Parathyroid adenoma (tissue), 2 donors: ENCODE results near the gene SSRP1.

ENCODE experiments used
- H2AFZ ChIP-seq: fragments of 300-600 bp; sonication (generic); one replicate; pipeline ENCODE4 v1.7.0; 2017; ENCODE audit warnings: antibody characterized with exemption, mild to moderate bottlenecking
- H3K27ac ChIP-seq: fragments of 300-600 bp; sonication (generic); one replicate; pipeline ENCODE4 v1.7.0; 2017
- H3K27me3 ChIP-seq: fragments of 300-600 bp; sonication (generic); one replicate; pipeline ENCODE4 v1.7.0; 2017; ENCODE audit warnings: low read length; ENCODE audit not compliant: control insufficient read depth, insufficient read depth
- H3K36me3 ChIP-seq: fragments of 300-600 bp; sonication (generic); one replicate; pipeline ENCODE4 v1.7.0; 2017; ENCODE audit warnings: low read length; ENCODE audit not compliant: control insufficient read depth, insufficient read depth
- H3K4me1 ChIP-seq: fragments of 300-600 bp; sonication (generic); one replicate; pipeline ENCODE4 v1.7.0; 2017; ENCODE audit warnings: control low read depth
- H3K4me2 ChIP-seq: fragments of 300-600 bp; sonication (generic); one replicate; pipeline ENCODE4 v1.7.0; 2017; ENCODE audit warnings: low read length
- H3K4me3 ChIP-seq: fragments of 300-600 bp; sonication (generic); one replicate; pipeline ENCODE4 v1.7.0; 2017; ENCODE audit warnings: low read depth, low read length
- H3K79me2 ChIP-seq: fragments of 300-600 bp; sonication (generic); one replicate; pipeline ENCODE4 v1.7.0; 2017; ENCODE audit warnings: control low read depth
- H3K9ac ChIP-seq: fragments of 300-600 bp; sonication (generic); one replicate; pipeline ENCODE4 v1.7.0; 2017; ENCODE audit warnings: mild to moderate bottlenecking
- H3K9me3 ChIP-seq: fragments of 300-600 bp; sonication (generic); one replicate; pipeline ENCODE4 v1.7.0; 2017; ENCODE audit warnings: low read length; ENCODE audit not compliant: control insufficient read depth
- CTCF ChIP-seq: fragments of 300-600 bp; sonication (generic); IDR thresholded peaks from one replicate; pipeline ENCODE4 v1.7.0; 2017; ENCODE audit warnings: antibody characterized with exemption, mild to moderate bottlenecking
- donor health status: primary hyperparathyroidism.

Gene SSRP1

GRCh38 chr11:57305523-57305922 is 30.2 kb downstream of the SSRP1 start:
- no peak for TF ChIP-seq CTCF
- Histone ChIP-seq H3K4me2 (no peak overlapping the region), H3K4me3 (no peak overlapping the region), H3K36me3 (no peaks in the 10 kb centered on the region), H3K79me2 (peaks cover 3% of the 10 kb centered on the region), H3K9me3 (no peaks in the 10 kb centered on the region), H3K9ac (no peak overlapping the region), H3K27ac (no peak overlapping the region), H3K4me1 (peaks cover 3% of the 10 kb centered on the region), H3K27me3 (no peaks in the 10 kb centered on the region), H2AFZ (no peak overlapping the region)

- Histone ChIP-seq H3K36me3 (no peaks in the 10 kb centered on the region), H3K27me3 (no peaks in the 10 kb centered on the region), H3K4me3 (no peak overlapping the region), H3K4me2 (no peak overlapping the region), H3K9me3 (no peaks in the 10 kb centered on the region), H2AFZ (no peak overlapping the region), H3K4me1 (peaks cover 3% of the 10 kb centered on the region), H3K27ac (no peak overlapping the region), H3K79me2 (peaks cover 3% of the 10 kb centered on the region), H3K9ac (no peak overlapping the region)
- no peak for TF ChIP-seq CTCF
Observed at GRCh38 chr11:57303990-57304579, 31.6 kb downstream of the SSRP1 start.

GRCh38 chr11:57303280-57303989 is 32.3 kb downstream of the SSRP1 start:
- Histone ChIP-seq H3K4me3 (no peak overlapping the region), H3K79me2 (peaks cover 3% of the 10 kb centered on the region), H3K4me2 (no peak overlapping the region), H3K9me3 (no peaks in the 10 kb centered on the region), H2AFZ (no peak overlapping the region), H3K36me3 (no peaks in the 10 kb centered on the region), H3K27ac (no peak overlapping the region), H3K27me3 (no peaks in the 10 kb centered on the region), H3K4me1 (peaks cover 3% of the 10 kb centered on the region), H3K9ac (no peak overlapping the region)
- no peak for TF ChIP-seq CTCF

GRCh38 chr11:57302489-57302888 is 33.2 kb downstream of the SSRP1 start:
- no peak overlapping the region for H3K27ac ChIP-seq
- no peaks in the 10 kb centered on the region for H3K9me3 ChIP-seq
- no peaks in the 10 kb centered on the region for H3K36me3 ChIP-seq
- H3K4me1 ChIP-seq = peaks cover 3% of the 10 kb centered on the region
- peaks cover 3% of the 10 kb centered on the region for H3K79me2 ChIP-seq
- TF ChIP-seq CTCF = no peak
- H3K4me3 ChIP-seq = no peak overlapping the region
- no peaks in the 10 kb centered on the region for H3K27me3 ChIP-seq
- H2AFZ ChIP-seq = no peak overlapping the region
- H3K4me2 ChIP-seq = no peak overlapping the region
- no peak overlapping the region for H3K9ac ChIP-seq
